GM06990 (cell line): ENCODE results near the gene SNX10.

ENCODE experiments used
- DNase-seq: peaks from one replicate; pipeline ENCODE4 v3.0.0-alpha.2; 2011; ENCODE audit not compliant: insufficient read length; ENCODE audit errors: extremely low read depth
- H3K27me3 ChIP-seq: replicated peaks from 2 replicates; pipeline ENCODE4 v1.6.0; 2011; ENCODE audit warnings: low read length; ENCODE audit not compliant: control insufficient read depth, insufficient read depth
- H3K36me3 ChIP-seq: 2 replicates; pipeline ENCODE4 v1.5.1; 2011; ENCODE audit warnings: low read length; ENCODE audit not compliant: control insufficient read depth, insufficient read depth
- H3K4me3 ChIP-seq: replicated peaks from 2 replicates; pipeline ENCODE4 v1.5.1; 2011; ENCODE audit warnings: low read depth, mild to moderate bottlenecking, control low read depth, low read length
- CTCF ChIP-seq: IDR thresholded peaks from 2 replicates; pipeline ENCODE4 v1.5.1; 2011; ENCODE audit warnings: low read length, control low read depth, mild to moderate bottlenecking, inconsistent platforms; ENCODE audit not compliant: insufficient read depth, poor library complexity, severe bottlenecking

SNX10 gene

GRCh38 chr7:26348234-26348851 is 56.7 kb downstream of the SNX10 start:
- TF ChIP-seq CTCF, result no peak

GRCh38 chr7:26349005-26349915 is 57.6 kb downstream of the SNX10 start:
- no peak for TF ChIP-seq CTCF
- H3K36me3 ChIP-seq, result peaks cover 8% of the 10 kb centered on the region
- DNase-seq, result no peak
- H3K4me3 ChIP-seq, result no peak overlapping the region
- H3K27me3 ChIP-seq, result no peaks in the 10 kb centered on the region

More at GRCh38 chr7:26348234-26348851, 56.7 kb downstream of the SNX10 start:
- no peak for DNase-seq
- no peaks in the 10 kb centered on the region for H3K27me3 ChIP-seq
- peaks cover 8% of the 10 kb centered on the region for H3K36me3 ChIP-seq
- H3K4me3 ChIP-seq, result no peak overlapping the region

GRCh38 chr7:26351171-26351570 is 59.5 kb downstream of the SNX10 start:
- no peaks in the 10 kb centered on the region for H3K27me3 ChIP-seq
- no peak for DNase-seq
- no peak overlapping the region for H3K4me3 ChIP-seq
- peaks cover 8% of the 10 kb centered on the region for H3K36me3 ChIP-seq
- TF ChIP-seq CTCF, result no peak

GRCh38 chr7:26356229-26356628 is 64.6 kb downstream of the SNX10 start:
- H3K27me3 ChIP-seq, result no peaks in the 10 kb centered on the region
- no peak overlapping the region for H3K4me3 ChIP-seq
- no peaks in the 10 kb centered on the region for H3K36me3 ChIP-seq
- TF ChIP-seq CTCF, result no peak
- DNase-seq, result no peak

- H3K27me3 ChIP-seq, result no peaks in the 10 kb centered on the region
- no peaks in the 10 kb centered on the region for H3K36me3 ChIP-seq
- TF ChIP-seq CTCF, result no peak
Measured at GRCh38 chr7:26356929-26357798, 65.5 kb downstream of the SNX10 start.

More at GRCh38 chr7:26356929-26357798, 65.5 kb downstream of the SNX10 start:
- no peak for DNase-seq
- H3K4me3 ChIP-seq, result no peak overlapping the region
